IMR-90 (cell line): ENCODE measurements around the gene ABCD1. TPM values are rescaled to one million over a fixed set of nuclear protein-coding genes. Genes with fewer than 3 reads are reported as not detected.

ENCODE experiments used
- ATAC-seq: fragments of 200-7000 bp; cut with Tn5 transposase; 2 replicates; pipeline ENCODE4 v1.9.1; 2020; ENCODE audit warnings: low read depth, mild to moderate bottlenecking, moderate library complexity
- BruUV-seq: library from RNA; stranded (reverse); fragments of 400-500 nt; replicated peaks from 2 replicates; lab custom pipeline; 2021; lab: Mats Ljungman, UMichigan
- CTCF ChIA-PET: fragments of 300-600 bp; formaldehyde crosslinking; extraction: SDS; loops from one replicate; lab custom pipeline; 2021; ENCODE audit warnings: antibody characterized with exemption; lab: Yijun Ruan, JAX
- POLR2A ChIA-PET: fragments of 300-600 bp; sonication (Branson Sonifier 250); formaldehyde crosslinking; loops from one replicate; lab custom pipeline; 2022; ENCODE audit warnings: antibody characterized with exemption; ENCODE audit not compliant: unreplicated experiment; lab: Charles Lee
- DNase-seq: peaks from one replicate; pipeline ENCODE4 v3.0.0; 2013
- H2AFZ ChIP-seq: replicated peaks from 2 replicates; pipeline ENCODE3; 2013; ENCODE audit warnings: low read length, mild to moderate bottlenecking; ENCODE audit not compliant: poor library complexity
- H2AK5ac ChIP-seq: 2 replicates; pipeline ENCODE4 v1.6.1; 2013; ENCODE audit warnings: low read depth, low read length, inconsistent platforms
- H2AK9ac ChIP-seq: replicated peaks from 2 replicates; pipeline ENCODE3; 2013; ENCODE audit warnings: mild to moderate bottlenecking, low read depth, low read length, moderate library complexity; ENCODE audit not compliant: poor library complexity
- H2BK120ac ChIP-seq: 2 replicates; pipeline ENCODE4 v1.6.1; 2013; ENCODE audit warnings: low read depth, low read length, inconsistent platforms
- H2BK15ac ChIP-seq: 3 replicates; pipeline ENCODE4 v1.6.1; 2013; ENCODE audit warnings: low read depth, low read length, inconsistent platforms
- H2BK20ac ChIP-seq: 2 replicates; pipeline ENCODE4 v1.6.1; 2013; ENCODE audit warnings: low read depth, mild to moderate bottlenecking, inconsistent platforms, low read length, moderate library complexity
- H2BK5ac ChIP-seq: 2 replicates; pipeline ENCODE4 v1.6.1; 2013; ENCODE audit warnings: mild to moderate bottlenecking, low read depth, low read length, inconsistent platforms; ENCODE audit not compliant: poor library complexity, severe bottlenecking
- H3K14ac ChIP-seq: replicated peaks from 2 replicates; pipeline ENCODE4 v1.6.1; 2013; ENCODE audit warnings: low read depth, low read length, inconsistent platforms
- H3K18ac ChIP-seq: 2 replicates; pipeline ENCODE4 v1.6.1; 2013; ENCODE audit warnings: low read depth, low read length, control low read depth
- H3K23ac ChIP-seq: 2 replicates; pipeline ENCODE4 v1.6.1; 2013; ENCODE audit warnings: low read depth, low read length, inconsistent platforms
- H3K27ac ChIP-seq: 2 replicates; pipeline ENCODE4 v1.5.1; 2013; ENCODE audit warnings: mild to moderate bottlenecking, control low read depth, low read length; ENCODE audit not compliant: insufficient read depth
- H3K27me3 ChIP-seq: 2 replicates; pipeline ENCODE4 v1.6.1; 2013; ENCODE audit warnings: low read length; ENCODE audit not compliant: control insufficient read depth, insufficient read depth
- H3K36me3 ChIP-seq: 2 replicates; pipeline ENCODE4 v1.6.1; 2013; ENCODE audit warnings: low read length, mixed read lengths; ENCODE audit not compliant: control insufficient read depth, insufficient read depth
- H3K4ac ChIP-seq: 2 replicates; pipeline ENCODE4 v1.6.1; 2013; ENCODE audit warnings: low read depth, low read length, inconsistent platforms
- H3K4me1 ChIP-seq: 2 replicates; pipeline ENCODE4 v1.6.1; 2013; ENCODE audit warnings: low read length, mixed read lengths; ENCODE audit not compliant: control insufficient read depth, insufficient read depth
- H3K4me2 ChIP-seq: 2 replicates; pipeline ENCODE4 v1.6.1; 2013; ENCODE audit warnings: low read depth, mild to moderate bottlenecking, control low read depth, low read length, moderate library complexity
- H3K4me3 ChIP-seq: 2 replicates; pipeline ENCODE4 v1.5.1; 2013; ENCODE audit warnings: low read depth, mild to moderate bottlenecking, control low read depth, low read length, moderate library complexity; ENCODE audit not compliant: insufficient read depth
- H3K56ac ChIP-seq: 2 replicates; pipeline ENCODE4 v1.6.1; 2013; ENCODE audit warnings: low read length, inconsistent platforms; ENCODE audit not compliant: insufficient read depth; ENCODE audit errors: extremely low read depth
- H3K79me1 ChIP-seq, 2 experiments: 2 replicates each; pipeline ENCODE4 v1.6.1; 2013; ENCODE audit warnings: low read length in 2 of 2, inconsistent platforms in 1 of 2, low read depth in 1 of 2
- H3K9ac ChIP-seq: 2 replicates; pipeline ENCODE4 v1.6.1; 2013; ENCODE audit warnings: low read depth, low read length, control low read depth
- H3K9me1 ChIP-seq: 2 replicates; pipeline ENCODE4 v1.6.1; 2013; ENCODE audit warnings: low read length, inconsistent platforms; ENCODE audit not compliant: insufficient read depth
- H3K9me3 ChIP-seq: 2 replicates; pipeline ENCODE4 v1.6.1; 2013; ENCODE audit warnings: low read length; ENCODE audit not compliant: control insufficient read depth, insufficient read depth
- H4K20me1 ChIP-seq: 2 replicates; pipeline ENCODE4 v1.6.1; 2013; ENCODE audit warnings: low read length, inconsistent platforms; ENCODE audit not compliant: insufficient read depth
- H4K5ac ChIP-seq: 2 replicates; pipeline ENCODE4 v1.6.1; 2013; ENCODE audit warnings: mild to moderate bottlenecking, low read depth, low read length, control low read depth
- H4K8ac ChIP-seq, 2 experiments: 2 replicates each; pipeline ENCODE4 v1.6.1; 2013; ENCODE audit warnings: low read depth in 2 of 2, low read length in 2 of 2, control low read depth in 1 of 2, inconsistent platforms in 1 of 2
- H4K91ac ChIP-seq: 2 replicates; pipeline ENCODE4 v1.6.1; 2013; ENCODE audit warnings: low read depth, low read length, inconsistent platforms; ENCODE audit not compliant: insufficient read depth
- BHLHE40 ChIP-seq: fragments of 150-350 bp; IDR thresholded peaks from 2 replicates; pipeline ENCODE4 v1.6.1; 2016; ENCODE audit warnings: mild to moderate bottlenecking, low read depth, low read length
- CEBPB ChIP-seq: IDR thresholded peaks from 2 replicates; pipeline ENCODE4 v1.6.1; 2012; ENCODE audit warnings: low read depth, low read length, improper control_type of control experiment
- CHD1 ChIP-seq: IDR thresholded peaks from 2 replicates; pipeline ENCODE4 v1.6.1; 2012; ENCODE audit warnings: low read depth, low read length, improper control_type of control experiment
- CTCF ChIP-seq: conservative IDR thresholded peaks from 2 replicates; pipeline ENCODE4 v1.5.1; 2012; ENCODE audit warnings: mild to moderate bottlenecking, low read depth, low read length, improper control_type of control experiment
- ELK1 ChIP-seq: fragments of 150-350 bp; IDR thresholded peaks from 2 replicates; pipeline ENCODE4 v1.6.1; 2016; ENCODE audit warnings: low read depth, mild to moderate bottlenecking, low read length, moderate library complexity, borderline replicate concordance
- FOS ChIP-seq: fragments of 150-350 bp; IDR thresholded peaks from 2 replicates; pipeline ENCODE4 v1.6.1; 2016; ENCODE audit warnings: low read depth, low read length
- MAFK ChIP-seq: IDR thresholded peaks from 2 replicates; pipeline ENCODE4 v1.6.1; 2012; ENCODE audit warnings: low read depth, low read length, improper control_type of control experiment
- MAZ ChIP-seq: IDR thresholded peaks from 2 replicates; pipeline ENCODE4 v1.6.1; 2012; ENCODE audit warnings: low read depth, mild to moderate bottlenecking, low read length, improper control_type of control experiment, moderate library complexity, borderline replicate concordance
- MXI1 ChIP-seq: IDR thresholded peaks from 2 replicates; pipeline ENCODE4 v1.6.1; 2012; ENCODE audit warnings: low read depth, mild to moderate bottlenecking, low read length, moderate library complexity, borderline replicate concordance
- NFE2L2 ChIP-seq: fragments of 150-350 bp; IDR thresholded peaks from 2 replicates; pipeline ENCODE4 v1.6.1; 2016; ENCODE audit warnings: low read depth, mild to moderate bottlenecking, low read length
- POLR2A ChIP-seq: IDR thresholded peaks from 2 replicates; pipeline ENCODE4 v1.6.1; 2012; ENCODE audit warnings: mild to moderate bottlenecking, low read depth, low read length
- RAD21 ChIP-seq: IDR thresholded peaks from 2 replicates; pipeline ENCODE4 v1.6.1; 2012; ENCODE audit warnings: low read length, improper control_type of control experiment
- SMC3 ChIP-seq: fragments of 150-350 bp; IDR thresholded peaks from 2 replicates; pipeline ENCODE4 v1.6.1; 2016; ENCODE audit warnings: low read depth, mild to moderate bottlenecking, antibody characterized with exemption, low read length, moderate library complexity
- WGBS, 2 experiments: methylation state at CpG; one replicate each; pipeline versions ENCODE4 v1.1.5 to v1.1.7; 2013; ENCODE audit warnings: missing lambda C conversion rate in 2 of 2; ENCODE audit not compliant: insufficient read length in 1 of 2; ENCODE audit errors: extremely low coverage in 2 of 2; 5-methylcytosine and 5-hydroxymethylcytosine counted together
- dilution Hi-C: fragments of 300-500 bp; cut with HindIII; formaldehyde crosslinking; loops from one replicate; pipeline ENCODE4 v1.14.3; 2018; ENCODE audit warnings: low sequenced_read_pairs; ENCODE audit not compliant: unreplicated experiment
- in situ Hi-C: fragments of 300-500 bp; cut with MboI; formaldehyde crosslinking; loops from 3 replicates; pipeline ENCODE4 v1.14.3; 2019; ENCODE audit warnings: low sequenced_read_pairs, inconsistent platforms, mixed read lengths
- intact Hi-C: fragments of 100-400 bp; cut with micrococcal nuclease; formaldehyde crosslinking; loops from 2 replicates; pipeline ENCODE4 v1.10.0; 2022
- polyA plus RNA-seq, 3 experiments: library from polyadenylated mRNA; depleted of rRNA; stranded (reverse); fragments of >200 nt; gene quantifications; 2 replicates each; pipeline ENCODE4 v1.2.3, GENCODE V29; 2012; ENCODE audit warnings: low replicate concordance in 1 of 3
- total RNA-seq: library from RNA; depleted of rRNA; stranded (reverse); fragments of >200 nt; gene quantifications from 2 replicates; pipeline ENCODE4 v1.2.3, GENCODE V29; 2012

ABCD1 gene
- total and polyA plus RNA-seq, 2 of the 4 experiments (the other 2 are of a cell fraction) = 4.3 to 7.0 TPM

GRCh38 chrX:153776611-153777045 lies 52.0 kb downstream of the ABCD1 start:
- Histone ChIP-seq H3K4me2 (no peak overlapping the region), H3K9me1 (no peaks in the 10 kb centered on the region), H3K36me3 (peaks cover 4% of the 10 kb centered on the region; the same call in 1 of the 2 replicates), H3K4me3 (no peak overlapping the region), H2BK15ac (no peak overlapping the region), H3K27ac (no peak overlapping the region), H3K79me1 (no peaks in the 10 kb centered on the region), H3K14ac (no peak overlapping the region), H2BK20ac (no peak overlapping the region), H2BK120ac (no peak overlapping the region), H3K4ac (no peak overlapping the region), H3K4me1 (no peaks in the 10 kb centered on the region), H4K91ac (no peak overlapping the region), H4K20me1 (no peaks in the 10 kb centered on the region), H3K56ac (no peak overlapping the region), H2AK5ac (no peak overlapping the region), H2AFZ (no peak overlapping the region), H4K8ac (no peak overlapping the region), H3K9ac (no peak overlapping the region), H2BK5ac (no peak overlapping the region), H3K9me3 (no peaks in the 10 kb centered on the region; the same call in 1 of the 2 replicates), H2AK9ac (no peak overlapping the region), H3K18ac (no peak overlapping the region), H3K23ac (no peak overlapping the region), H4K5ac (no peak overlapping the region), H3K27me3 (no peaks in the 10 kb centered on the region)
- in situ Hi-C loops (no loop called here), dilution Hi-C loops (no loop called here), intact Hi-C loops (no loop called here)
- DNase-seq = no peak
- ChIA-PET CTCF (no interaction called here), POLR2A (no interaction called here)
- ATAC-seq = no peak
- WGBS, 2 experiments = 93% methylated on average over 5 of the region's 22 CpGs; no CpG with 5 or more reads in 1 of the 2 experiments
- no peak for TF ChIP-seq SMC3
- TF ChIP-seq FOS = no peak
- TF ChIP-seq BHLHE40 = no peak
- no peak for TF ChIP-seq CTCF
- no peak for TF ChIP-seq MAFK
- TF ChIP-seq NFE2L2 = no peak
- no peak for TF ChIP-seq POLR2A
- TF ChIP-seq CEBPB = no peak
- TF ChIP-seq RAD21 = no peak
- no peak for TF ChIP-seq ELK1
- no peak for TF ChIP-seq MXI1
- TF ChIP-seq CHD1 = no peak
- TF ChIP-seq MAZ = no peak
- BruUV-seq = no TSS peak
